Dedifferentiated amniotic fluid mesenchymal stem cell (primary cell): Measurements from ENCODE around the gene CAMK1D.
A peak's percentile ranks its signal among the peaks of the same experiment; 100 is the strongest.
"Not testable (repeated sequence)": the region's sequence is repeated elsewhere in the genome, so short reads cannot be mapped to it uniquely, and the experiment has no call there.

Experiments
- DNase-seq: peaks from one replicate; pipeline ENCODE4 v3.0.0-alpha.2; 2016; ENCODE audit errors: extremely low spot score

CAMK1D gene

GRCh38 chr10:12791728-12792127 lies 442.4 kb downstream of the CAMK1D start:
- no peak for DNase-seq

- DNase-seq = no peak
These were observed 443.7 kb downstream of the CAMK1D start for GRCh38 chr10:12792889-12793556.

- DNase-seq = no peak
These were observed 446.2 kb downstream of the CAMK1D start for GRCh38 chr10:12795315-12796110.

GRCh38 chr10:12796401-12797160 lies 447.2 kb downstream of the CAMK1D start:
- DNase-seq = peak; percentile 20

- no peak for DNase-seq
These were observed 448.3 kb downstream of the CAMK1D start for GRCh38 chr10:12797471-12798262.

GRCh38 chr10:12799144-12799543 lies 449.8 kb downstream of the CAMK1D start:
- DNase-seq = no peak

GRCh38 chr10:12799714-12800113 lies 450.4 kb downstream of the CAMK1D start:
- DNase-seq = no peak

GRCh38 chr10:12800302-12800701 lies 451.0 kb downstream of the CAMK1D start:
- no peak for DNase-seq

- DNase-seq = no peak
These were observed 452.1 kb downstream of the CAMK1D start for GRCh38 chr10:12801214-12802087.

GRCh38 chr10:12803776-12804175 lies 454.4 kb downstream of the CAMK1D start:
- DNase-seq = no peak

GRCh38 chr10:12806228-12807095 lies 457.1 kb downstream of the CAMK1D start:
- no peak for DNase-seq

GRCh38 chr10:12807096-12807755 lies 457.9 kb downstream of the CAMK1D start:
- DNase-seq = no peak

GRCh38 chr10:12808014-12808613 lies 458.8 kb downstream of the CAMK1D start:
- DNase-seq = no peak

GRCh38 chr10:12810046-12810445 lies 460.7 kb downstream of the CAMK1D start:
- not testable (repeated sequence) for DNase-seq

GRCh38 chr10:12811826-12812225 lies 462.5 kb downstream of the CAMK1D start:
- peak; percentile 26 for DNase-seq

GRCh38 chr10:12812571-12812970 lies 463.2 kb downstream of the CAMK1D start:
- DNase-seq = no peak

- DNase-seq = no peak
These were observed 464.8 kb downstream of the CAMK1D start for GRCh38 chr10:12814166-12814565.

- DNase-seq = no peak
These were observed 469.7 kb downstream of the CAMK1D start for GRCh38 chr10:12819071-12819470.

GRCh38 chr10:12819656-12820055 lies 470.3 kb downstream of the CAMK1D start:
- no peak for DNase-seq
